ENCODE measurements around the gene RBBP8NL. TPM values are rescaled to one million over a fixed set of nuclear protein-coding genes. Genes with fewer than 3 reads are reported as not detected.

The RBBP8NL gene
- total RNA-seq, 1 experiment from 2014 or later, result 1.5 TPM

GRCh38 chr20:62464990-62465389, 37.7 kb upstream of the RBBP8NL start:
- no peak for DNase-seq (ENCODE audit: low spot score)
- Mint-ChIP-seq H3K9me3 (no peaks in the 10 kb centered on the region), H3K4me1 (no peaks in the 10 kb centered on the region), H3K27ac (no peak overlapping the region), H3K27me3 (ENCODE audit: low read depth) (no peaks in the 10 kb centered on the region), H3K4me3 (no peak overlapping the region), H3K36me3 (no peaks in the 10 kb centered on the region)
- TF ChIP-seq HMGXB4 (CRISPR knock-in tag; IDR thresholded peaks at IDR 0.05) (no peak), E2F1 (CRISPR knock-in tag; IDR thresholded peaks at IDR 0.05) (no peak), TEAD1 (CRISPR knock-in tag; IDR thresholded peaks at IDR 0.05) (no peak), ATF3 (CRISPR knock-in tag; conservative IDR thresholded peaks at IDR 0.05) (no peak), PRRX2 (CRISPR knock-in tag; IDR thresholded peaks at IDR 0.05) (no peak), JUN (CRISPR knock-in tag; IDR thresholded peaks at IDR 0.05) (no peak), ZSCAN18 (CRISPR knock-in tag; IDR thresholded peaks at IDR 0.05) (no peak), CTCF (IDR thresholded peaks at IDR 0.05) (no peak), JAZF1 (CRISPR knock-in tag; IDR thresholded peaks at IDR 0.05) (no peak), ATF1 (CRISPR knock-in tag; IDR thresholded peaks at IDR 0.05) (no peak)
- ChIA-PET POLR2A (no interaction called here), CTCF (interaction anchor here (1.2 kb wide), 1 partner anchor 37 kb away, joined by 10 read pairs; no protein-coding TSS in a partner anchor)
- no peak for ATAC-seq

GRCh38 chr20:62464425-62464770, 37.1 kb upstream of the RBBP8NL start:
- ChIA-PET POLR2A (no interaction called here), CTCF (interaction anchor here (1.2 kb wide), 1 partner anchor 36 kb away, joined by 10 read pairs; no protein-coding TSS in a partner anchor)
- DNase-seq (ENCODE audit: low spot score) (no peak), ATAC-seq (no peak)
- Mint-ChIP-seq H3K27me3 (ENCODE audit: low read depth) (no peaks in the 10 kb centered on the region), H3K4me1 (no peaks in the 10 kb centered on the region), H3K4me3 (no peak overlapping the region), H3K9me3 (no peaks in the 10 kb centered on the region), H3K27ac (no peak overlapping the region; the same call in 1 of the 2 replicates), H3K36me3 (no peaks in the 10 kb centered on the region)
- TF ChIP-seq GRHL2 (CRISPR knock-in tag; IDR thresholded peaks at IDR 0.05; ENCODE audit: insufficient replicate concordance, severe bottlenecking) (no peak), SMAD3 (CRISPR knock-in tag; IDR thresholded peaks at IDR 0.05; ENCODE audit: borderline replicate concordance) (no peak), ZNF263 (CRISPR knock-in tag; IDR thresholded peaks at IDR 0.05; ENCODE audit: low read depth) (no peak), ZNF671 (CRISPR knock-in tag; IDR thresholded peaks at IDR 0.05) (no peak), ZNF423 (CRISPR knock-in tag; IDR thresholded peaks at IDR 0.05) (no peak), RORB (CRISPR knock-in tag; IDR thresholded peaks at IDR 0.05) (no peak), CBFB (CRISPR knock-in tag; IDR thresholded peaks at IDR 0.05; ENCODE audit: low read depth) (no peak), ERG (CRISPR knock-in tag; IDR thresholded peaks at IDR 0.05) (no peak), HMGXB4 (CRISPR knock-in tag; IDR thresholded peaks at IDR 0.05) (no peak), TEAD1 (CRISPR knock-in tag; IDR thresholded peaks at IDR 0.05) (no peak), ATF2 (CRISPR knock-in tag; IDR thresholded peaks at IDR 0.05; ENCODE audit: borderline replicate concordance, low read depth) (no peak), ZNF396 (CRISPR knock-in tag; IDR thresholded peaks at IDR 0.05; ENCODE audit: borderline replicate concordance) (no peak), PRDM15 (CRISPR knock-in tag; IDR thresholded peaks at IDR 0.05) (no peak)

All from WTC11 (cell line).